D341Med (cell line): ENCODE results near the gene SF3B3.

ENCODE experiments used
- DNase-seq: peaks from one replicate; pipeline ENCODE4 v3.0.0; 2012; ENCODE audit warnings: low spot score

SF3B3 gene

GRCh38 chr16:70523743-70524398 is at the start of gene SF3B3:
TSS of gene SF3B3 (plus strand) at chr16:70523816. CDS start at chr16:70526657, 2,841 bp downstream.
- peak; percentile 73 for DNase-seq

- DNase-seq: no peak
These were observed 49.1 kb upstream of the SF3B3 start for GRCh38 chr16:70474320-70475053.

GRCh38 chr16:70475054-70475871 is 48.4 kb upstream of the SF3B3 start:
- no peak for DNase-seq

- DNase-seq: peak; percentile 44
These were observed 47.2 kb upstream of the SF3B3 start for GRCh38 chr16:70476272-70477020.

GRCh38 chr16:70478169-70478568 is 45.4 kb upstream of the SF3B3 start:
- DNase-seq: no peak

GRCh38 chr16:70478912-70479341 is 44.7 kb upstream of the SF3B3 start:
- no peak for DNase-seq

- DNase-seq: peak; percentile 67
These were observed 43.2 kb upstream of the SF3B3 start for GRCh38 chr16:70480127-70481105.

- DNase-seq: no peak
These were observed 41.6 kb upstream of the SF3B3 start for GRCh38 chr16:70481929-70482536.

- DNase-seq: no peak
These were observed 41.0 kb upstream of the SF3B3 start for GRCh38 chr16:70482624-70483023.

- no peak for DNase-seq
These were observed 40.2 kb upstream of the SF3B3 start for GRCh38 chr16:70483426-70483825.

GRCh38 chr16:70484867-70485266 is 38.7 kb upstream of the SF3B3 start:
- DNase-seq: no peak

- DNase-seq: peak; percentile 50
These were observed 33.4 kb upstream of the SF3B3 start for GRCh38 chr16:70490261-70490660.

GRCh38 chr16:70493802-70494201 is 29.8 kb upstream of the SF3B3 start:
- no peak for DNase-seq

GRCh38 chr16:70494202-70494770 is 29.3 kb upstream of the SF3B3 start:
- DNase-seq: no peak

- DNase-seq: no peak
These were observed 28.8 kb upstream of the SF3B3 start for GRCh38 chr16:70494777-70495176.

- peak; percentile 71 for DNase-seq
These were observed 28.0 kb upstream of the SF3B3 start for GRCh38 chr16:70495425-70496182.

- no peak for DNase-seq
These were observed 27.1 kb upstream of the SF3B3 start for GRCh38 chr16:70496513-70496912.

- no peak for DNase-seq
These were observed 14.9 kb upstream of the SF3B3 start for GRCh38 chr16:70508752-70509151.

GRCh38 chr16:70510216-70510615 is 13.4 kb upstream of the SF3B3 start:
- DNase-seq: no peak
